ENCODE data around the gene TRMT10C. TPM values are rescaled to one million over a fixed set of nuclear protein-coding genes. Genes with fewer than 3 reads are reported as not detected.

TRMT10C gene
- total RNA-seq = 30.3 TPM
- long read RNA-seq, transcript TRMT10C-201 (2 exons, 1,819 nt) = major isoform, 45 of 46 reads
- long read RNA-seq, partial matches to known transcripts = 0 of 46 reads
- long read RNA-seq, other reads (novel, unspliced or antisense) = 1 of 46 reads

- Histone ChIP-seq H3K4me1 (peaks cover 40% of the 10 kb centered on the region), H3K36me3 (peaks cover 23% of the 10 kb centered on the region), H3K4me3 (peak within 1 kb of the TSS; percentile 88), H3K27me3 (ENCODE audit: low read depth) (peaks cover 17% of the 10 kb centered on the region), H3K27ac (replicated peaks) (peak within 1 kb of the TSS; percentile 93), H3K9me3 (replicated peaks) (no peaks in the 10 kb centered on the region)
- intact Hi-C loops (cut with micrococcal nuclease) = no loop called here
- DNase-seq = peak; percentile 91
- TF ChIP-seq CTCF (IDR thresholded peaks at IDR 0.05; ENCODE audit: borderline replicate concordance) = no peak
These were observed at the start of gene TRMT10C for GRCh38 chr3:101561630-101562328. Gene TRMT10C, plus strand, starts transcription at chr3:101561868. Its CDS starts 2,914 bp downstream, at chr3:101564782.

DNA sequence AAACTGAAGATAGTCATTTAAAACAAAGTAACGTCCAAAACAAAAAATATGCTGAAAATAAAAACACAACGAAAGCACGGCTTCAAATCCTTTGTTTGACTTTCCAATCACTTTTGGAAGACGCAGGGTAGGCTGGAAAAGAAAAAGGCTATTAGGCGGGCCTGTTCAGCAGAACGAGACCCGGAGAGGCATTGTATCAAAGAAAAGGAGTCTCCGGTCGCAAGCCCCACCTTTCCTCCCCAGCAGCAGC is 49.3 kb upstream of the TRMT10C start:
- H3K4me3 ChIP-seq = peak overlapping the region; percentile 82
- H3K27ac ChIP-seq (replicated peaks) = peak overlapping the region; percentile 92
- peaks cover 27% of the 10 kb centered on the region for H3K4me1 ChIP-seq
- H3K27me3 ChIP-seq (ENCODE audit: low read depth) = peaks cover 15% of the 10 kb centered on the region
- H3K36me3 ChIP-seq = peaks cover 5% of the 10 kb centered on the region
- intact Hi-C loops (cut with micrococcal nuclease) = no loop called here
- no peak for DNase-seq
- no peak for TF ChIP-seq CTCF (IDR thresholded peaks at IDR 0.05; ENCODE audit: borderline replicate concordance)
- H3K9me3 ChIP-seq (replicated peaks) = no peaks in the 10 kb centered on the region

GRCh38 chr3:101512646-101513418 is 48.8 kb upstream of the TRMT10C start, which contains the start of gene SENP7:
Gene SENP7, minus strand, starts transcription at chr3:101513212. Its CDS starts 82 bp downstream, at chr3:101513130.
- Histone ChIP-seq H3K36me3 (no peaks in the 10 kb centered on the region), H3K4me1 (peaks cover 27% of the 10 kb centered on the region), H3K27ac (replicated peaks) (peak within 1 kb of the TSS; percentile 92), H3K9me3 (replicated peaks) (no peaks in the 10 kb centered on the region), H3K4me3 (peak within 1 kb of the TSS; percentile 82), H3K27me3 (ENCODE audit: low read depth) (peaks cover 15% of the 10 kb centered on the region)
- DNase-seq = peak; percentile 87
- intact Hi-C loops (cut with micrococcal nuclease) = no loop called here
- no peak for TF ChIP-seq CTCF (IDR thresholded peaks at IDR 0.05; ENCODE audit: borderline replicate concordance)

DNA sequence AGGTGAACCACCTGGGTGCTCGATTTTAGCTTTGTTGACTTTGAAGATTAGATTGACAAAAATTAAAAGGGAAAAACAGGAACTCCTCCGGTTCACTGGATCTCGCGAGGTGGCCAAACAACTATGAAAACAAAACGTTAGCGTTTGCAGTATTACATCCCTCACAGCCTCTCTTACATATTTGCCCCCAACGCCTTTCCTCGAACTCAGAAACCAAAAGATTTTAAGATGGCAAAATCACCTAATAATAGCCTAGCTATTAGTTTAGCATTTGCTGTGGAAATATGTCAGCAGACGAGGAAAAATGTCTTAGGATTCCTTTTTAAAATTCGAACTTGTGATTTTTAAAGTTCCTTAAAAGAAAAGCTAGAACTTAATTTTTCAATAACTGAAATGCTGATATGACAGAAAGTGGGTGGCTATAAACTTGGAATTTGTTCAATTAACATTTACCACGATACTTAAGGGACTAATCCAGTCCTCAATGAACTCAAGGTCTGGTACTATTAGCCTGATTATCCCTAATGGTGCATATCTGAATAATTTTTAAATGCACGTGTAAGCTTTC is 48.2 kb upstream of the TRMT10C start:
- no peaks in the 10 kb centered on the region for H3K9me3 ChIP-seq (replicated peaks)
- peak overlapping the region; percentile 82 for H3K4me3 ChIP-seq
- intact Hi-C loops (cut with micrococcal nuclease) = no loop called here
- peaks cover 27% of the 10 kb centered on the region for H3K4me1 ChIP-seq
- peak overlapping the region; percentile 92 for H3K27ac ChIP-seq (replicated peaks)
- DNase-seq = no peak
- no peak for TF ChIP-seq CTCF (IDR thresholded peaks at IDR 0.05; ENCODE audit: borderline replicate concordance)
- H3K36me3 ChIP-seq = no peaks in the 10 kb centered on the region
- peaks cover 22% of the 10 kb centered on the region for H3K27me3 ChIP-seq (ENCODE audit: low read depth)

DNA sequence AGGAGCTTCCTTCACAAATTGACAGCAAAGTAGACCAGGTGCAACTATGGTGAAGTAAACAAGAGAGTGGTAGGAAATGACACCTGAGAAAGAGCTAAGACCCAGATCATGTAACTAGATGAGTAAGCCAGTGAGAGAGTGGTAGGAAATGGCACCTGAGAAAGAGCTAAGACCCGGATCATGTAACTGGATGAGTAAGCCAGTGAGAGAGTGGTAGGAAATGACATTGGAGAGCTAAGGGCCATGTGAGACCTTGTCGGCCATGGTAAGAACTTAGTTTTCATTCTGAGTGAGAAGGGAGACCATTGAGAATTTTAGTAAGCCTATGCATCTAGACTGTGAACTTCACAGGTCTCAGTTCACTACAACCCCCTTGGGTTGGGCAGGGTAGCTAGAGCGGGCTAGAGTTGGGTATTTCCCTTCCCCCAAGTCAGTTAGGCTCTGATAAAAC is 43.2 kb upstream of the TRMT10C start:
- H3K9me3 ChIP-seq (replicated peaks) = no peaks in the 10 kb centered on the region
- no peak overlapping the region for H3K27ac ChIP-seq (replicated peaks)
- H3K4me3 ChIP-seq = no peak overlapping the region
- H3K27me3 ChIP-seq (ENCODE audit: low read depth) = peaks cover 25% of the 10 kb centered on the region
- peaks cover 5% of the 10 kb centered on the region for H3K4me1 ChIP-seq
- no peaks in the 10 kb centered on the region for H3K36me3 ChIP-seq
- no peak for TF ChIP-seq CTCF (IDR thresholded peaks at IDR 0.05; ENCODE audit: borderline replicate concordance)
- intact Hi-C loops (cut with micrococcal nuclease) = no loop called here
- no peak for DNase-seq

Data from left ventricle myocardium inferior (tissue), 1 donor.